ENCODE results near the gene MRPL40. TPM values are rescaled to one million over a fixed set of nuclear protein-coding genes. Genes with fewer than 3 reads are reported as not detected.

Gene MRPL40
- total RNA-seq, 2 donors from 2014 or later, result 31.9 to 40.9 TPM

GRCh38 chr22:19460036-19460435 is 27.7 kb downstream of the MRPL40 start:
- no peak for TF ChIP-seq CTCF (IDR thresholded peaks at IDR 0.05)
- no peak overlapping the region for H3K4me3 ChIP-seq
- peaks cover 50% of the 10 kb centered on the region for H3K36me3 ChIP-seq
- H3K4me1 ChIP-seq, result no peaks in the 10 kb centered on the region
- H3K27ac ChIP-seq, result no peak overlapping the region
- H3K27me3 ChIP-seq, result no peaks in the 10 kb centered on the region
- no peak for DNase-seq (ENCODE audit: low spot score)
- no peaks in the 10 kb centered on the region for H3K9me3 ChIP-seq

DNA sequence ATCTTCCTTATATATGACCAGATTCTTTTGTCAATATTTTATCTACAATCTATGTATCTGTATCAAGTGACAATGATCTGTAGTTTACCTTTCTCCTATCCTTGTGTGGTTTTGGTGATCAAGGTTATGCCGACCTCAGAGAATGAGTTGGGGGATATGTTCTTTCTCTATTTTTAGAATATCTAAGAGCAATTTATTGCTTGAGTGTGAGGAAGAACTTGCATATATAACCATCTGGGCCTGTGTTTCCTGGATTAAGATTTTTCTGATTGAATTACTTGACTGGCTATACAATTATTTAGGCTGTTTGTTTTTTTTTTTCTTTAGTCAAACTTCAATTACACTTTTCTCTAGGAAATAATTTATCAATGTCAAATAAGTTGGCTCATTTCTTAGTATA is 29.2 kb downstream of the MRPL40 start:
- no peak for TF ChIP-seq CTCF (IDR thresholded peaks at IDR 0.05)
- no peaks in the 10 kb centered on the region for H3K4me1 ChIP-seq
- H3K36me3 ChIP-seq, result peaks cover 48% of the 10 kb centered on the region
- H3K27ac ChIP-seq, result no peak overlapping the region
- no peak overlapping the region for H3K4me3 ChIP-seq
- no peaks in the 10 kb centered on the region for H3K9me3 ChIP-seq
- H3K27me3 ChIP-seq, result no peaks in the 10 kb centered on the region
- DNase-seq (ENCODE audit: low spot score), result no peak

- H3K9me3 ChIP-seq, result no peaks in the 10 kb centered on the region
- no peak overlapping the region for H3K27ac ChIP-seq
- no peaks in the 10 kb centered on the region for H3K4me1 ChIP-seq
- H3K36me3 ChIP-seq, result peaks cover 46% of the 10 kb centered on the region
- no peak for TF ChIP-seq CTCF (IDR thresholded peaks at IDR 0.05)
- no peak for DNase-seq (ENCODE audit: low spot score)
- no peak overlapping the region for H3K4me3 ChIP-seq
- no peaks in the 10 kb centered on the region for H3K27me3 ChIP-seq
These were observed 30.7 kb downstream of the MRPL40 start for GRCh38 chr22:19463008-19463407.

- Histone ChIP-seq H3K4me3 (no peak overlapping the region), H3K4me1 (no peaks in the 10 kb centered on the region), H3K27me3 (no peaks in the 10 kb centered on the region), H3K36me3 (peaks cover 49% of the 10 kb centered on the region), H3K27ac (no peak overlapping the region), H3K9me3 (no peaks in the 10 kb centered on the region)
- TF ChIP-seq CTCF (IDR thresholded peaks at IDR 0.05), result no peak
- no peak for DNase-seq (ENCODE audit: low spot score)
These were observed 31.4 kb downstream of the MRPL40 start for GRCh38 chr22:19463491-19464469.

GRCh38 chr22:19464546-19464945 is 32.2 kb downstream of the MRPL40 start:
- H3K9me3 ChIP-seq, result no peaks in the 10 kb centered on the region
- H3K36me3 ChIP-seq, result peaks cover 57% of the 10 kb centered on the region

More at GRCh38 chr22:19464546-19464945, 32.2 kb downstream of the MRPL40 start:
- Histone ChIP-seq H3K27ac (no peak overlapping the region), H3K4me1 (no peaks in the 10 kb centered on the region), H3K4me3 (no peak overlapping the region), H3K27me3 (no peaks in the 10 kb centered on the region)
- TF ChIP-seq CTCF (IDR thresholded peaks at IDR 0.05), result no peak
- DNase-seq (ENCODE audit: low spot score), result no peak
